CD4-positive, alpha-beta T cell treated with Interleukin-21 for 1 hour (primary cell): ENCODE data around the gene NUMB.

Experiments
- DNase-seq: peaks from one replicate; pipeline ENCODE4 v3.0.0-alpha.2; 2020

Gene NUMB

DNA sequence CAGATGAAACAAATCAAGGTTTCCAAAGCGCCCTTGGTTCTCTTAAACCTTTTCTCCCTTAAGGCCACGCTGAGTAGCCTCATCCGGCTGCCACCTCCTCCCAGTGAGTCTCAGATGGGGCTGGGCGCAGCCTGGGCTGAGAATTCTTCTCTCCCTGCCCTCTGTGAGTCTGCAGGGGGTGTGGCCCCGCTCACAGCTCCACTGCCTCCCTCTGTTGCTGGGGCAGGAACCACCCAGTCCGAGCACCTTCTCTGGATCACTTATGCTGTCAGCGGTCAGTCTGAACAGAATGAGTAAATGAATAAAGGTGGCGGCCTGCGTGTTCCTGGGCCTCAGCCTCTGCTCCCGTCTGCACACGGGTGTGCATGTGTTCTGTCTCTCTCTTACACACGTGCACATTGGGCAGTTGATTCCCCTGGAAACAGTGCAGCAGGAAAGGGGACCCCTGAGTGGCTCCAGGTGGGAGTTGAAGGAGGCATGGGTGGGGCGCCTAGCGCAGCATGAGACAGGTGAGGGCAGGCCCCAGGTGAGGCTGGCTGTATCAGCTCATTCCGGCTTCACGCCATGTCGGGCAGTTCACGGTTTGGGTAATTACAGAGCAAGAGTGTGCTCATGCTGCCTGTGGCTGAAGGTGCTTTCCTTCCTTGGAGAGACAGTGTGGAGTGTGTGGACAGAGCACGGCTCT, 216.7 kb downstream of the NUMB start:
- DNase-seq: no peak

DNA sequence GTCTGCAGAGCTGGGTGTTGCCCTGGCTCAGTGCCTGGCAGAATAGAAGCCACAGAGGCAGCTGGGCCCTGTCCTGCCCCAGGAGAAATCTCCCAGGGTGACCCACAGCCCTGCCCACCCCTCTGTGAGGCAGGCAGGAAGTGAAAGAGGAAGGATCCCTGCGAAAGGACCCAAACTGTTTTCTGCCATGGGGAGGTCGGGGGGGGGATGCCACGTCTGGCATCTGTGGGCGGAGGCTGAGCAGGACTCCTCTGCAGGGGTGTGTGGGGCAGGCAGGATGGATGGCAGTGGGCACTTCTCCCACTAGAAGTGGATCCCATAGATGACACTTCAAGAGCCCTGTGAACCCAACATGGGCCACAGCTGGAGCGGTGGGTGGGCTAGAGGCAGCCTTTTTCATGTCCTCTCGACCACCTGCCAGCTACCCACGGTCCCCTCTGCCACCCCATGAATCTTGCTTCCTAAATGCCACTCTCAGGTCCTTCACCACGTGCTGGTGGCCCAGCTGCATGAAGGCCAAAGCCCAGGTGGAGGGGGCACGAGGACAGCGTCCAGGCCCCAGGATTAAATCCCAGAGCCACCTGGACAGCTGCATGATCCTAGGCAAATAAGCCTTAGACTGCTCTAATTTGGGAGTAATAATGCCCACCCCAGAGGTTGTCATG, 217.4 kb downstream of the NUMB start:
- DNase-seq: no peak

DNA sequence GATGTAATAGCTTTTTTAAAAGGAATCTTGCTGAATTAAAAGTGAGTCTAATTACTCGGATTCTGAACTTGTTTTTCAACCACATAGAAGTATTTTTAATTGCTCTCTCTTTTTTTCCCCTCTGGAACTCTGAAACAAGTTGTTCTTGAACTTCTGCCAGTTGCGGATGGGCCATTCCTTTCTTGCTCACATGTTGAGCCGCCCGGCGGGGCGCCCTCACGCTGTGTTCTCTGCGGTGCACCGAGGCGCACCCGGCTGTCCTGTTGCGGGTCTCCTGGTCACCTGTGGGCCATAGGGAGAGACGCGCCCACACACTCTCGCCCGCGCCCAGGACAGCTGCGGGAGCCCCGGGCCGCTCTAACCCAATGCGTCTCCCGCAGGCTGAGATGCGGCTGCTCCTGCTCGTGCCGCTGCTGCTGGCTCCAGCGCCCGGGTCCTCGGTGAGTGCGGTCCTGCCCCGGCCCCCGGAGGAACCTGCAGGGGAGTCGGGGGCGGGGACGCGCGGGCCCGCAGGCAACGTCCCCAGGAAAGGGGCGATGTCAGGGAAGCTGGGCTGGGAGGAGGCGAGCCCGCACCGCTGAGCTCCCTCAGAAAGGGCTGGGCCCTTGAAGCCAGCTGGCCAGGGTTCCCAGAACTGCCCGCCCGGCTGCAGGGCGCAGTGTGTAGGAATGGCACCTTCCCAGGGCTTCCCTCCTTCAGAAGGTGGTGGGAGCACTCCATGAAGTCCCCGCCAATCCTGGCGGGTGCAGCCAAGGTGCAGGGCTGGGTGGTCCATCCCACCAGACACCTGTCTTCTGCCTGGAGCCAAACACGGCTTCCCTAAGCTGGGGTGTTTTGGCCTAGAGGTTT, 218.7 kb downstream of the NUMB start:
- DNase-seq: no peak

DNA sequence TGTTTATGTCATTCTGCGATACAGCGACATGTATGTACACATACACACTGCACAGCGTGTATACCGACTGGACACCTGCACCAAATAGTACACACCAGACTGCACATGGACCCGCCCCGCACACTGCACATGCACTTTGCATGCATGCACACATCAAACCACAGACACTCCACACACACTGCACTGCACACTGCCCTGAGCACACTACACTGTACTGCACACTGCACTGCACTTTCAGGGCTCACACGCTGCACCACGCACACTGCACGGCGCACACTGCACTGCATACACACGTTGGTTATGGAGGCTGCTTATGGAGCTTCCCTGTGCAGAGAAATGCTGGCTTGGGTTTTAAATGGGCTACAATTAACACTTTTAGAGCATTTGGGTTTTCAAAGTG, 219.4 kb downstream of the NUMB start:
- DNase-seq: no peak

DNA sequence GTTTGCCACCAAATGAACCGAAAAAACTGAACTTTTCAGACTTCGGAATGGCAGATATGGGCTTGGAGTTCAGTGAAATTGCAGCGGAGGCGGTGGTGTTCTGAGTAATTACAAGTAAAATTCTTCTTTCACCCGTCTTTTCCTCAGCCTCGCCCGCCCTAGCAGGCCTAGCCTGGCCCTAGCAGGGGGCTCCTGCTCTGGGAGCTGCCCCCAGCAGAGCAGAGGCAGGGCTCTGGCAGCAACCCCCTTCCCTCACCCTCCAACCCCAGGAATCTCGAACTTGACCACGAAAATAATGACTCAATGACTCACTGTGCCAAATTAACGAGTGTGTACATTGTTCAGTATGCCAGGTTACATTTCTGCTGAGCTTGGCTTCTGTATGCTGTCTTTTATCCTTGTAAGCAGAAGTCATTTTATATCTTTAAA, 219.9 kb downstream of the NUMB start:
- DNase-seq: no peak

DNA sequence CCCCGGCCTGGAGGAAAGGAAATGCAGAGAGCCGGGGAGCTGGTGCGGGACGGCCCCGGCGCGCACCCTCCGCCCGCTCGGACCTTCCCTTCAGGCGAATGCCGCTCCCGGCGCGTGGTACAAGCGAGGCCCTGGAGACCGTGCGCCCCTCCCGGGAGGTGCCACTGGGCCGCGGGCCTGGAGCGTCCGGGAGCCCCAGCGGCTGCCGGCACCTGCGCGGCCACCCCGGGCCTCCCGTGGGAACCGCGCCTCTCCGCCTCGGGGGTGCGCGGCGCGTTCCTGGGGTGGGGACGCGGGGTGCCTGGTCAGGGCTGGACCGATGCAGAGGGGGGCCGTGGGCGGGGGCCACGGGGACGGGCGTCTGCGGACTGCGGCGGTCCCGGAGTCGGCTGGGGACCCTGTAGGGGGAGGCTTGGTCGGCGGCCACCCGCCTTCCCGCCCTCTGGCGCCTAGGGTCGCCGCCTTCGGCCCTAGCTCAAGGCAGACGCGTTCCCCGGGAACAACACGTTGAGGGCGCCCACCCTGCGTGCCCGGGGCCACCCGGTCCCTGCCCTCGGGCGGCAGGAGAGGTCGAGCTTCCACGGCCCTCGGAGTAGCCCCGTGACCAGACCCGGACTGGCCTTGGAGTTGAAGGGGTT, 220.4 kb downstream of the NUMB start:
- no peak for DNase-seq

DNA sequence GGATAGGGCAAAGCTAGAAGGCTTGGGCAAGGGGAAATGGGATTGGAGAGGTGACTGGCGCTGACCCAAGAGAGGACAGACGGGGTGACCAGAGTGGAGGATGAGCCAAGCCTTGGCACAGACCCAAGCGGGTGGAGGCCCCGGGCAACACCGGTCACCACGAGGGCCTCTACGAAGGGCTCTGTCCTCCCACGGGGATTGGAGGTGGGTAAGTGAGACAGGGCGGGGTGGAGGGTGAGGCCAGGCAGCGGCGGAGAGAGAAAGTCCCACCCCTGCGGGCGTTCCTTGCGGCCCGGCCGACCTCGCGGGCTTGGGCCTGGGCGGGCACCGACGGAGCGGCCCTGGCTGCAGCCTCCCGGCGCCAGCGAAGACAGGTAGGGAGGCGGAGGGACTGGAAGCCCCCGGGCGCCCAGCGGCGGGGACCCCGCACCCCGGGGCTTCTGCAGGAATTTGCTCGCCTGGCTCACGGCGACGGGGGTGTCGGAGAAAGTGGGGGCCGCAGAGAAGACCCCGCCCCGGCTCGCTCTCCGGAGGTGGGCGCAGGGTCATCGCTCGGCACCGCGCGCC, 221.0 kb downstream of the NUMB start, which contains the start of gene PAPLN:
Gene PAPLN, plus strand, starts transcription at position 288 of the 567 bp plus-strand sequence. CDS start 2,273 bp downstream, outside the sequence.
- DNase-seq: no peak

DNA sequence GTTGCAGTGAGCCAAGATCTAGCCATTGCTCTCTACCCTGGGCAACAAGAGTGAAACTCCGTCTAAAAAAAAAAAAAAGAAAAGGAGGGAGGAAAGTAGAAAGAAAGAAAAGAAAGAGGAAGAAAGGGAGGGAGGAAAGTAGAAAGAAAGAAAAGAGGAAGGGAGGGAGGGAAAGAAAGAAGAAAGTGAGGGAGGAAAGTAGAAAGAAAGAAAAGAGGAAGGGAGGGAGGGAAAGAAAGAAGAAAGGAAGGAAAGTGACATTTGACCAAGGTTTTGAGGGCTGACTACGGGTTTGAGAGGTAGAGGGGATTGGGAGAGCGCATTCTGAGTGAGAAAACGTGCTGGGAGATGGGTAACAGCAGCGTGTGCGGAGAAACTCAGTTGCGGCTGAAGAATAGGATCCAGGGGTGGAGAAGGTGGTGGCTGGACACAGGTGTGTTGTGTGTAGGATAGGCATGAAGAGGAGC, 221.6 kb downstream of the NUMB start:
- DNase-seq: no peak

DNA sequence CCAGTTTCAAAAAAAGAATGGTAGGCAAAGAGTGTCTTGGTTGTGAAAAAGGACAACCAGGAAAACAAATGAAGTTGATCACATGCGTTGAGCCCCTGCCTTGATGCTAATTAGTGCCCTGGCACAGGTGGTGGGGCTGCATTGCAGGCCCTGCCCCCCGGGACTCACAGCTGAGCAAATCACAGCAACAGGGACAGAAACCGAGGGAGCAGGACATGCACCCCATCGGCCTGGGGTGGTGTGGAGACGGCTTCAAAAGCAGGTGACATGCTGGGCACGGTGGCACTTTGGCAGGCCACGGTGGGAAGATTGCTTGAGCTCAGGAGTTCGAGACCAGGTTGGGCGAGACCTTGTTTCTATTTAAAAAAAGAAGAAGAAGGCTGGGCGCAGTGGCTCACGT, 222.2 kb downstream of the NUMB start:
- no peak for DNase-seq

DNA sequence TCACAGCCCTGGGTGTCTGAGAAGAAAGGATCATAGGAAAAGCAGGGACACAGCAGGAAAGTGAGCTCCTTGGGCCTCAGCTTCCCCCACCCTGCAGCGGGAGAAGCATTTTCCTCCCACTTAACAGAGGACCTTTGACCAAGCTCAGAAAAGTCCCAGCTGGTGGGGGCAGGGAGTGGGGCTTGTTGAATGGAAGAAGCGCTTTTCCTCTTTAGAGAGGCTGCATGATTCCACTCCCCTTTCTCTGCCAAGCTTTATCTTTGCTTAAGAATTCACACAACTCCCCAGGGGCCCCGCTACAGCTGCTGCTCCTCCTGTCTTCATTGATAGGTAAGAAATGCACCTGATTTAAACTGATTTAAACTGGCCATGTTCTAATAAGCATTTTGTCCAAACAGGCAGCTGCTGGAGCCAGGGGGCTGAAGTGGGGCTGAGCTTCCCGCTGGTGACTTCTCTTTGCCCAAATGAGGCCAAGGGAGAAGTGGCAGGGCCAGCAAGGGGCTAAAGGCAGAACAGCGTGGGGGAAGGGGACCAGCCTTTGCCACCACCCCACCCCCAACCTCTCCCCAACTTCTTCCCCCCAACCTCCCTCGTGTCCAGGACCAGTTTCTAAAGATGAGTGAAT, 222.7 kb downstream of the NUMB start:
- no peak for DNase-seq

DNA sequence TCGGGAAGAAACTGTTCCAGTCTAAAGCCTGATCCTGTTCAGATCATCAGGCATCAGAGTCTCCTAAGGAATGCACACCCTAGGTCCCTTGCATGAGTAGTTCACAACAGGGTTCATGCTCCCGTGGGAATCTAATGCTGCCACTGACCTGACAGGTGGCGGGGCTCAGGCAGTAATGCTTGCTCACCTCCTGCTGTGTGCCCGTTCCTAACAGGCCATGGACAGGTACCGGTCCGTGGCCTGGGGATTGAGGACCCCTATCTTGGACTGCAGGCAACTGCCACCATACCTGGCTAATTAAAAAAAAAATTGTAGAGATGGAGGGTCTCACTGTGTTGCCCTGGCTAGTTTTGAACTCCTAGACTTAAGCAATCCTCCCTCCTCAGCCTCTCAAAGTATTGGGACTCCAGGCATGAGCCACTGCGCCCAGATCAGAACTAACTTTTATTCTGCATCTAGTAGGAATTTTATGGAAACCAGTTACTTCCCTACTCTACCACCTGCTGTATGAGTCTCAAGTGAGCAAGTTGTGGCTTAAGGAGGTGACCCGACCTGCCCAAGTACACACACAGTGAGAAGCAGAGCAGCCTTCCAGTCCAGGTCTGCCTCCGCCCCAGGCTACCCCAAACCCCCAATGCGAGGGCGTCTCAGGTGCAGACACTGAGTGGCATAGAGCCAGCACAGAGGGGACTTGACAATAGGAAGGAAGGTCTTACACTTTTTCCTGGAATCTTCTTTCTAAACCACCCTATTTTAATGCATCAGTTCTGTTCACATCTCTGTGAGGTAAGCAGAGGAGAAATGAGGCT, 223.6 kb downstream of the NUMB start:
- no peak for DNase-seq

DNA sequence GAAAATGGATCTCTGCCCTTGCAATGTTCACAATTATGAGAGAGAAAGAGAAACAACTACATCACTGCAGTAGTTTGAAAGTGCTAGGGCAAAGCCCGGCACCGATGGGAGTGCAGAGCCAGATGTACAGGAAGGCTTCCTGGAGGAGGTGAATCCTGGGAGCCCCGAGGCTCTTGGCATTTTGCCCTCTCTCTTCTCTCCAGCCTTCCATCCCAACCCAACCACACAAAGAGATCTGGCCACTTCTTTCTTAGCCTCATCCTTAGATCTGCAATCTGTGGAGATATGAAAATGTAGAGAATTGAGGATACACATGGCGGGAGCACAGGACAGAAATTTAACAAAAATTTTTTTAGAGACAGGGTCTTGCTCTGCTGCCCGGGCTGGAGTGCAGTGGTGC, 224.3 kb downstream of the NUMB start:
- no peak for DNase-seq

DNA sequence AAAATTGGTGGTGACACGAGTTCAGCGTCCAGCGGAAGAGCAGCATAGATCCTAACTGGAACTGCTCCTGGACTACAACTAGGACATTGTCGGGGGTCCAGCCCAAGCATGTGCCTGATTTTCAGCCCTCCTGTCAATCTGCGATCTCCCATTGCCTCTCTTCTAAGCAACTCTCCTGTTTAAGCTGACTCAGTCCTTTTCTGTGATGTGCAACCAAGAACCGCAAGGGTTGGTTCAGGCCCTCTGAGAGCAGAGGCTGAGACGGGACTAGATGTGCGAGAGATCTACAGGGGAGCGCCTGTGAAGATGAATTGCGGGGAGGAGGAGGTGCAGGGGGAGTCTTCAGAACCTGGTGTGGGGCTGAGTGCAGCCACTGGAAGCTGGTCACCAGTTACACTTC, 224.8 kb downstream of the NUMB start:
- DNase-seq: no peak

DNA sequence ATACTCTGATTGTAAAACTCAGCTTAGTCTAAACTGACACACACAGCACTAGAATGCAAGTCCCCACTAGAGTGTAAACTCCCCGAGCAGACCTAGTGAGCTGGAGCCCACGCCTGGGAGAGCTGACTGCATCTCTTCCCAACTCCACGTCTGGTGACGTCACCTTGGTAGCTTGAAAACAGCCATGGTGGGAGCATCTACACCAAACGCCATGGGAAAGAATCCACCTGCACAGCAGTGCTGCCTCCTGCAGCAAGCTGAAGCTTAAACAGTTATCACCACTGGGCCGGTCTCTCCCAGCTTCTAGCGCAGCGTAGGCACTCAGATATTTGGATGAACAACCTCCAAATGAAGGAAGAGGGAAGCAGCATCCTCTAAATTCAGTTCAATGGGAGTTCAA, 225.4 kb downstream of the NUMB start:
- DNase-seq: no peak

DNA sequence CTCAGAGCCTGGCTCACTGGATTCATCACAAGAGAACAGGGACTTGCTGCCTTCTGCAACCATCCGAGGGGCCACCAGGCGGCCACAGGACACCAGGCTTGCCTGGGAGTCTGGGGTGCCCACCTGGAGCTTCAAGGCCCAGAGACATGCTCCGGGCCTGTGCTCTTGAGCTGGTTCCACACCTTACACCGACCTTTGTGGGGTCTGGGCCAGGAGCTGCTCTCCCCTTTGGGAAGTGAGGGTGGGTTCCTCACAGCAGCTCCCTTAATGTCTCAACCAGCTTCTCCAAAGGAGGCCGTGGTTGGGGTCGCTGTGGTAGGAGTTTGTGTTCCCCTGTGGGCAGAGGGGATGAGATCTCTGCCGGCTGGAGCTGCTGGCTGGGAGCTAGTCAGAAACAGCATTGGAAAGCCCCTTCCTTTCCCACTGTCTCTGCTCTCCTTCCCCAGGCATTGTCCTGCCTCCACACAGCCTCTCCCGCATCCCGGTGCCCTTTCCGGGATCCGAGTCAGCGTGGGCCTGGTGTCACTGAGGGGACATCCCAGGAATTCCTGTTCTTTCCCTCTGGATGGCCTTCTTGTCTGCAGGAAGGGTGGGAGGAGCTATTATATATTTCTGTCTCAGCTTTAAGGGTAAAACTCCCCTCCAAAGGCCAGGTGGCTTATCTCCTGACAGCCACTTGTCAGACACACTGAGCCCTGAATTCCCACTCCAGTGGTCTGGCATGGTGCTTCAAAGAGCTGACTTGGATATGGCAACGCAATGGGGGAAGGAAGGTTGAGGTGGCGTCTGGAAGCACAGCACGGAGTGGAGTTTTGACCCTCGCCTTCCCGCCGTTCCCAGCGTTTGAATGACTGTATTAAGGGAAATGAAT, 226.1 kb downstream of the NUMB start:
- no peak for DNase-seq

DNA sequence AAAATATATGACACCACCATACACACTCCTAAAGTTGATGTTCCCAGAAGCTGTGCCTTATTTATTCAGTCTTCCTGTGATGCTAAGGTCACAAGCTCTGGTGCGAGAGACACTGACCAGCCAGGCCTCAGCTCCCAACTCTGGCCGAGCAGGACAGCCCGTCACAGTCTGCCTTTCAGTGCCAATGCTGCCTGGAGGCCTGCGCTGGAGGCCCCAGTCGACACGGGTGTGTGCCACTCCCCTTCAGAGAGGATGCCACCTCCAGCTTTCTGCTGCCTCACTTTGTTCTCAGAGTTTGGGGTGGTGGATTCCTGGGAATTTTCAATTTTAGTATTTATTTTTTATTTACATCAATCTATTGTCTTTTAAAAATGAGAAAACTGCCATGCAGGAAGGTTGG, 228.3 kb downstream of the NUMB start:
- no peak for DNase-seq

DNA sequence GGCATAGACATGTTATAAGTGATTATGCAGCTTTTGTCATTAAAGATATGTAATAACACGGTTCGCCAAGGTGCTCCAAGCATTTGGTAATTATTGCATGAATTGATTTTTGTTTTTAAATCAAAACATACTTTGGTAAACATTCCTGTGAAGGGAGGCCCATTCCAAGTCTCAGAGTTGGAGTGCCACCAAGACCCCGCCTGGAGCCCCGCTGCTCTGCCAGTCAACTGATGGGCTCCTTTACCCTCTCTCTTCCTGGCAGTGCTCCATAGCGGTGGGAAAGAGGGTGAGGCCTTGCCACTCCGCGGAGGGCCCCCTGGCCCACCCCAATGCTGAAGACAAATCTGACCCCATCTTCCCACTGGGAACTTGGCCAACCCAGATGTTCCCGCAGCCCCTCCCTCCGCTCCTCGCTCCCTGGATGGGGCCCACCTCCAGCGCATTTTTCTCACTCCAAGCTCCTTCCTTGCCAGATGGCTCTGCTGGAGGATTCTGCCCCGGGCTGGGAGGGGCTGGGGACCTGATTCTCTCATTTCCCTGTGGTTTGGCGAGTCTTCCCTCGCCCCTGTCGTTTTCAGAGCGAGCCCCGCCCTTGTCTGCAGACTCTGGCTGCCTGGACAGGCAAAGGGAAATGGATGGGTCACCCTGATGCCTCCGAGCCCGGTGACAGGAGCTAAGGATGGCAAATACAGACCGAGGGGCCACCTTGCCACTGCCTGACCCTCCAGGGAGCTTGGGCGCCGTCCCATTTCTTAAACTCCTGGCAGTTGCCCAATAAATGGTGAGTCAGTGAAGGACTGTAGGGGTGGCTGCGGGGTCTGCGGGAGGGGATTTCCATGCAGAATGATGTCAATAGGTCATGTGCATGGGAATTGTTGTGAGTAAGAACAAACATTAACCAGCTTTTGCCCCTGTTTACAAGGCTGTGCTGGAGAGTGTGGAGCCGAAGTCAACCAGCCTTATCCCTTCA, 230.2 kb downstream of the NUMB start:
- DNase-seq: no peak

DNA sequence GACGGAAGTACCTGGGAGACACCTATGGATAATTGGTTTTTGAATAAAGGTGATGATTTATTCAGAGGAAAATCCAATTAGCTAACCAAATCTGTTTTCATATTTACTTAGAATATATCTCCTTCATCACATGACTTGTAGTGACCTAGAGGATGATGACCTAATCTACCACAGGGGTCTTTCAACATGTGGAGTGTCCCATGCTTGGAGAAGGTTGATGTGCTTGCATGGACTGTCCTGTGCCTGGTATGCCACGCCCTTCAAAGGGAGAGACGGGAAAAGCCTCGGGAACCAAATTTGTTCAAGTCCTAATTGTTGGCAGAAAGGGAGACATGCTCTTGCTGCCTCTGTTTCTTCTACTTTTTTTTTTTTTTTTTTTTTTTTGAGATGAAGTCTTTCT, 232.8 kb downstream of the NUMB start:
- DNase-seq: no peak
